ENCODE data around the gene SSR3.

SSR3 gene

DNA sequence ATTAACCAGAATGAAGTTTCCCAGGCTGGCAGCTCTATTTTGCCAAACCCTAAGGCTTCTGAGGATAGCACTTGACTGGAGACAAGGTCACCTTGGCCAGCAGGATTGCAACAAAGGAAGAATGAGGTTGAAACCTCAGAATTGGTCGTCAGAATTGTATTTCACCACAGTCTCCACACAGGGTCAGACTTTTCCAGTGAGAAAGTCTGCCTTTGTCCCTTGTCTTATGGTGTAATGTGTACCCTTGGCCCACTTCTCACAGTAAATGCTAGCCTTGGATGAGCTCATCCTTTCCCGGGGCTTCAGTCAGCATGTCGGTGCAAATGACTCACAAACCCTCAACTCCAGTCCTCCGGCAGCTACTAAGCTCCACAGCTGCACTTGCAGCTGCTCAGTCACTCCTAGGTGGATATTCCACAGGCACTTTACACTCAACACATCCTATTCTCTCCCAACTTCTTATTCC, 19.7 kb downstream of the SSR3 start:
- peak; percentile 96 for DNase-seq

DNA sequence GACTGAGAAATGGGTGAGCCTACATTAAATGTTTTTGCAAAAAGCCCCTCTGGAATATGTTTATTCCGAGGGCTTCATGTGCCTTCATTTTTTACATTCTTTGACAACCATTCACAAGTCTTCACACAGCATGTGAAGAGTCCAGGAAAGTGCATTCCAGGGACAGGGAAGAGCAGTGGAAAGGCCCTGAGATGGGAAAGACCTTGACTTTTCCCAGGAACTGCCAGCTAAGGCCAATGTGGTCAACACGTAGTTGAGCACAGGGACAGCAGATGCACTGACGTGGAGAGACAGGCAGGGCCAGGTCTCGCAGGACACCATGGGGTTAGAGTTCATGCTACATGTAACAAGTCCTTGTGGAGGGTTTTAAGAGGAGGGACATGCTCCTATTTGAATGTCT, 21.7 kb downstream of the SSR3 start:
- DNase-seq: no peak

DNA sequence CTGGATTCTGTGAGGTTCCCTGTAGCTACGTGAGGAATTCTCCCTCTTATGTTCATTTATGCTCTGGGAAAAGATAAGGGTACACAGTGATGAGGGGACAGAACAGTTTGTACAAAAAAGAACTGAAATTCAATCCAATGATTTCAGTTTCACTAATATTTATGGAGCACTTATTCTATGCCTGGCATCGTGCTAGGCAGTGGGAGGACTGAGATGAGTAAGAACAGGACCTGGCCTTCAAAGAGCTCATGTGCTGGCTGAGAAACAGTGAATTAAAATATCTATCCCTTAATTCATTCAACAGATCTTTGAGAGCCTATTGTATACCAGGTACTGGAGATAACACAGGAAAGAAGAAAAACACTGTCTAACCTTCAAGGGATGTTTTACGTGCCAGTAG, 22.2 kb downstream of the SSR3 start:
- no peak for DNase-seq

- DNase-seq: no peak
These were observed 23.9 kb downstream of the SSR3 start for GRCh38 chr3:156530980-156531379.

- no peak for DNase-seq
These were observed 27.9 kb downstream of the SSR3 start for GRCh38 chr3:156527060-156527459.

DNA sequence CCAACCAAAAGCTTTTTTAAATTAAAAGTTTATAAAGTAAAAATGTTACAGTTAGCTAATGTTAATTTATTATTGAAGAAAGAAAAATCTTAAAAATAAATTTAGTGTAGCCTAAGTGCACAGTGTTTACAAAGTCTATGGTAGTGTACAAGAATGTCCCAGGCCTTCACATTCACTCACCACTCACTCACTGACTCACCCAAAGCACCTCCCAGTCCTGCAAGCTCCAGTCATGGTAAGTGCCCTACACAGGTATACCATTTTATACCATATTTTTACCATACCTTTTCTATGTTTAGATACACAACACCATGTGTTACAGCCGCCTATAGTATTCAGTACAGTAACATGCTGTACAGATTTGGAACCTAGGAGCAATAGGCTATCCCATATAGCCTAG, 29.1 kb downstream of the SSR3 start:
- no peak for DNase-seq

GRCh38 chr3:156522673-156523072, 32.2 kb downstream of the SSR3 start:
- no peak for DNase-seq

GRCh38 chr3:156519758-156520162, 35.2 kb downstream of the SSR3 start:
- DNase-seq: no peak

DNA sequence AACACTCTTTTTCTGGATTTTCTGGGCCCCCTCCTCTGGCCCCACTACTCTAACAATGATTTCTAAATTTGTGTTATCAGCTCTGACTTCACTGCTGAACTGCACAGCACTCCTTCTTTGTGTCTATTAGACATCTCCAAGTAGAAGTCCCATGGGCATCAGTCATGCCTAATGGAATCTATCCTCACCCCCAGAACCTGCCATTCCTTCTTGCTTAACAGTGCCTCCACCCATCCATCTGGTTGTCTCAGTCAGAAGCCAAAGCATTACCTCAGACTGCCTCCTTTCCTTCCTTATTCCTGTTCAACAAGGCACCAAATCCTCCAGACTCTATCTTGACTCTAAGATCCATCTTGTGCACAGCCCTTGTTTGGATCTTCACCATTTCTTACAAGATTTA, 36.2 kb downstream of the SSR3 start:
- peak; percentile 47 for DNase-seq

DNA sequence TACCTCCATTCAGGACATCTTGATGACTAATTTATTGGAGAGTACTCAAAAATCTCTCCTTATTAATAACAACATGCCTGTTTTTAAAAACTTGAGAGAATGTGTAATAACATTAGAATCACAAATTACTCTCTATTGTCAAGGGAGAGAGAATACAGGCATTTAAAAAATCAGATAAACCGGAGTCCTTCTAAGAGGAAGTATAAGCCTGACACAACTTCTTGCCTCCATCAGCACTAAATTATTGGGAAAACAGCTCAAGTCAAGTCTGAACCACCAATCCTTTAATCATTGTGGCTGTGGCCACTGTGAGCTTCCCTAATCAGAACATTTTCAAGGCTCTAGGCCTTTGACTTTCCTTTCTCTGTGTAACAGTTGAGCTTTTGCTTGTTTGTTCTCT, 38.0 kb downstream of the SSR3 start:
- peak; percentile 14 for DNase-seq

DNA sequence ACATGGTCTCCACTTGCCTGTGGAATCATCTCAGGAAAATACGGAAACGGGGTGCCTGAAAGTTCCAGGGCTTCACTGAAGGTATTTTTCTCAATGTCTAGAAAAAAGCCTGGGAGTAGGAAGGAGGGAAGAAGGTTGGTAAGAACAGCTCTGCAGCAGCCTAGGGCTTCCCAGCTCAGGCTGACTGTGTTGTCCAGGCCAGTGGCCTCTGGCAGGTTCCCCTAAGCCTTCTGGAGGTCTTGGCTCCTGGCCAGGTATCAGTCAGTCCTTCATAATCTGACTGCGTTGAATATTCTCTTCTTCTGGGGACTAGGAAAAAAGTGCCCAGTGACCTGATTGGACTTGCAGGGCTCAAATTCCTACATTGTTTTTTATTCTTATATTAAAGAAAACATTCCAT, 38.6 kb downstream of the SSR3 start:
- no peak for DNase-seq

DNA sequence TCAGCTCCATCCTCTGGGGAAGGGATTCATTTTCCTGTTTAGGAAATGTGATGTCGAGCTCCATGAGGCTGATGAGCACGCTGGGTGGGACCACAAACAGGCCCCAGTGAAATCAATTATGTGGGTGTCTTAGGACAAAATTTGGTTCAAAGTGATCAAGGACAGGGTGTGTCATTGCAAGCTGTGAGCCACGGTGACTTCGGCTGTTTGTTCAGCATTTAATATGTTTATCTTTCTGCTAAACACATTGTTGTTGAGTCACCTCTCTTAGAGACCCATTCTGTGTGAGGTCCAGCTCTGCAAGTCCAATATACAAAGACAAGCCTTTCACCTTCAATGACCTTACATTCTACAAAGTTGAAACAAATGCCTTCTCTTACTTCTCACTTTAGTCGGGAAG, 41.3 kb downstream of the SSR3 start:
- no peak for DNase-seq

DNA sequence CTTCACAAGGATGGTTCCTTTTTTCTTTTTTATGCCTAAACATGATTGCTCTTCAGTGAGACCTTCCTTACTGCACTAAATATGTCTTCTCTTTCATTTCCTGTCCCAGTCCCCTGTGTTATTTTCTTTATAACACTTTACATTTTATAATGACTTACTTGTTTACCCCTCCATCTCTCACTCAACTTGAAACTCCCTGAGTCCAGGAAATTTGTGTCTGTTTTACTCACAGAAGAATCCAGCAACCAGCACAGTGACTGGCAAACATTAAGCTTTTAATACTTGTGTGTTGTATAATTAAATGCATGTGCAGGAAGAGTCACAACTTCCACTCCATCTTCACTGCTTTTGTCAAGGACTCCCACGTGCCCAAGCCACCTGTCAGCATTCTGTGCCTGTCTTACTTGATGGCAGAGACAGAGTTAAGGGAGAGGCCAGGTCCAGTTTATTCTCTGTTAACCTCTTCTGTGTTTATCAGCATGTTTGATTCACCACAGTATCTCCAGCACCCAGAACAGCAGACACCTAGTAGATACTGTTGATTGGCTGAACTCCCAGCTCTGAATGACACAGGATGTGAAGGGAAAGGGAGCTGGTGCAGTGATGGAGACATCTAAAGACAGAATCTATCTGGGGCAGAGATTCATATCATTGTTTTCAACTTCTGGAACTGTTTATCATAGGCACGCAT, 42.8 kb downstream of the SSR3 start:
- no peak for DNase-seq

DNA sequence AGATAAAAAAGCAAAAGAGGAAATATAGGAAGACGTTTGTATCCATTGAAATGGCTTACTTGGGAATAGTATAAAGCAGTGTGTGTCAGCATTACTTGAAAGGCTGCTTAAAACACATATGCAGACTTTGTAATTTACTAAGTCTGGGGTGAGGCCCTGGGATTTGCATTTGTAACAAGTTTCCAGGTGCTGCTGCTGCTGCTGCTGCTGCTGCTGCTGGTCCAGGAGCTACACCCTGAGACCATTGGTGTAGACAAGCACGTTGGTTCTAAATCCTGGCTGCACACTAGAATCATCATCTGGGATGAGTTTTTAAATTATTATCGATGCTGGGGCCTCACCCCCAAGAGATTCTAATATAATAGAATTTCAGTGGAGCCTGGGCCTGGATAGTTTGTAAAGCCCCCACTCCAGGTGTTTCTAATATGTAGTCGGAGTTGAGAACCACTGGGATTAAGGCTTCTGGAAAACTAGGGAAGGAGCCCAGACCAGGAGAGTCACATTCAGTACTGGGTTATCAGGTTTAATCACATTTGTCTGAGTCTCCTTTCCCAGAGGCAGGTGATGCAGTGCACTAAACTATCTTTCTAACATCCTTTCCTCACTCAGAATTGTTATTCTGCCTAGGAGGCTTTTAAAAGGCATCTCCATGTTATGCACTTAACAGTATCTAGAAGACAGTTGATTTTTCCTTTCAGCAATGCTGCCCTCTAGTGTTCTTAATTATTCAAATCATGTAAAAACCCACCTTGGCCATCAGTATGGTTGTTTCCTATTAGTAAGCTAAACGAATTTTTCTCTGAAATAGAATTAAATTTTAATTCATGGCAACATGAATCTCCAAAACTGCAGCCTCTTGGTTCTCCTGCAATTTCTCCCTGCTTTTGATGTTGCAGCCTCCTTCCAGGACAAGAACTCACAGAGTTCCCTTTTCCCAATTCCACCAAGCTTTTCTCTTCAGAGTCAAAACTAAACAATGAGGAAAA, 45.4 kb downstream of the SSR3 start:
- DNase-seq: peak; percentile 62

GRCh38 chr3:156507285-156507684, 47.6 kb downstream of the SSR3 start:
- peak; percentile 40 for DNase-seq

DNA sequence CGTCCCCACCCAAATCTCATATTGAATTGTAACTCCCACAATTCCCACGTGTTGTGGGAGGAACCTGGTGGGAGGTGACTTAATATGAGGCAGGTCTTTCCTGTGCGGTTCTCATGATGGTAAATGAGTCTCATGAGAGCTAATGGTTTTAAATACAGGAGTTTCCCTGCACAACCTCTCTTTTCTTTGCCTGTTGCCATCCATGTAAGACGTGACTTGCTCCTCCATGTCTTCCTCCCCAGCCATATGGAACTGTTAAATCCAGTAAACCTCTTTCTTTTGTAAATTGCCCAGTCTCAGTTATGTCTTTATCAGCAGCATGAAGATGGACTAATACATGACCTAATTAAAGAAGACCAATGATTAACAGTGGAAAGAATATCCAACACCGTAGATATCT, 56.6 kb downstream of the SSR3 start:
- DNase-seq: no peak

- DNase-seq: peak; percentile 31
These were observed 57.6 kb downstream of the SSR3 start for GRCh38 chr3:156497326-156497725.

- DNase-seq: no peak
These were observed 59.1 kb downstream of the SSR3 start for GRCh38 chr3:156495816-156496215.

DNA sequence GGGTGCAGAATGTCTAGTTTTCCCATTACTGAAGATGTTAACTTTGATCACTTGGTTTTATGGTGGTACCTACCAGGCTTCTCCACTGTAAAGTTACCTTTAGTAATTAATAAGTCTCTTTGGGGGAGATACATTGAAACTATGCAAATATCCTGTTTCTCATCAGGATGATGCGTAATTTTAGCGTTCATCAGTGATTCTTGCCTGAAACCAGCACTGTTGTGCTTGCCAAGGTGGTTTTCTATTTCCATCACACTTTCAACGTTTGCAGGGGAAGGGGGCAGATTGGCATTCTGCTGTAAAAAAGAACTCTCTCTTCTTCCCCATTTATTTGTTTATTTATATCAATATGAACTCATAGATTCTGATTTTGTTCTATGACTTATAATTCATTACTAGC, 61.0 kb downstream of the SSR3 start:
- no peak for DNase-seq

GRCh38 chr3:156492801-156493261, 62.1 kb downstream of the SSR3 start:
- peak; percentile 32 for DNase-seq

GRCh38 chr3:156491192-156491591, 63.7 kb downstream of the SSR3 start:
- DNase-seq: no peak
